GM21528 (cell line): Measurements from ENCODE around the gene KLHL21.

ENCODE experiments used
- ATAC-seq: cut with Tn5 transposase; IDR thresholded peaks from one replicate; pipeline ENCODE4 v1.9.1; 2021; ENCODE audit warnings: mild to moderate bottlenecking, moderate library complexity; ENCODE audit not compliant: unreplicated experiment, low FRiP score

The KLHL21 gene

DNA sequence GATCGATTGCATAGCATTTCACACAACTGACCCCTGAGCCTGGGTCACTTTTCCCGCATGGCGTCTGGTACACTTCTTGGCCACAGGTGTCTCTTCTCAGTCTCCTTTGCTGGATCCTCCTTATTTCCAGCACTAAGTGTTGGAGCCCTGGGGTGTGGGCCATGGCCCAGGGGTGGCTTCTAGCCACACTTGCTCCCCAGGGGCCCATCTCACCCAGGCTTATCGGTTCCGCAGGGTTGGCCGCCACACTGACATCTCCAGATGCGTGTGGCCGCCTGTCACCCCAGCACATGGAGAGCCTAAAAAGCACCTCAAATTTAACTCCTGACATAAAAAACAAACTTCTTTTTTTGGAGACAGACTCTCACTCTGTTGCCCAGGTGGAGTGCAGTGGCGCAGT, 24.4 kb upstream of the KLHL21 start:
- ATAC-seq, result no peak

GRCh38 chr1:6625584-6626149, 23.0 kb upstream of the KLHL21 start:
- ATAC-seq, result no peak

GRCh38 chr1:6624710-6625583, 22.3 kb upstream of the KLHL21 start, which contains the start of gene THAP3:
Gene THAP3, plus strand, starts transcription at chr1:6624868. Its CDS starts 351 bp downstream, at chr1:6625219.
- peak; percentile 85 for ATAC-seq

DNA sequence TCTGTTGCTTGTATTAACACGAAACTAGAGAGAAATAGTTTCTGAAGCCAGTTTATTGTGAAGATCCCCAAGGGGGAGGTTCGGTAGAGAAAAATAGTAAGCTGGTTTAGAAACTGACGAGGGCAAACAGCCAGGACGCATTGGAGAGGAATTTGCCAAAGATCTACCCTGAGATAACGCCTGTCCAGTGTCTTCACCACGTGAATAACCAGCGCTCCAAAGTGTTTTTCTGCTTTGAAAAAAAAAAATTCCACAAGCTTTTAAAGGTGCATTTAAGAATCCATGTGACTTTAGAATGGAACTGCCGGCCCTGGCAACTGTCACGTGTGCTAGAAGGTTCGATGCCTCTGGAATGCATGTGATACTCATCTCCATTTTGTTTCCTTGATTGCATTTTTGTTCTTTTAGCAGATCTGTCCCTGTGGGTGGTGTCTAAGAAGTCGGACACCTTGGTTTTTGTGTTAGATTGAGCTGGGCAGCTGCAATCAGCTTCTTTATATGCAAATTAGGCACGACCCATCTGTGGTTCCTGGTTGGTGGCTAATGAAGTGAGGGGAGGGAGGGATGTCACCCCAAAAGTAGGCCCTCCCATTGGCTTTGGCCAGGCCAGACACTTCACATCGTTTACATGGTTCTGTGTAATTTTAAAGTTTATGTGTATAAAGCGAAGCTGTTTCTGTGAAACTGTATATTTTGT, 20.7 kb upstream of the KLHL21 start:
- no peak for ATAC-seq

GRCh38 chr1:6622396-6623152, 19.9 kb upstream of the KLHL21 start:
- no peak for ATAC-seq

GRCh38 chr1:6621429-6622391, 19.0 kb upstream of the KLHL21 start:
- ATAC-seq, result no peak

- ATAC-seq, result no peak
Observed at GRCh38 chr1:6619045-6619444, 16.4 kb upstream of the KLHL21 start.

DNA sequence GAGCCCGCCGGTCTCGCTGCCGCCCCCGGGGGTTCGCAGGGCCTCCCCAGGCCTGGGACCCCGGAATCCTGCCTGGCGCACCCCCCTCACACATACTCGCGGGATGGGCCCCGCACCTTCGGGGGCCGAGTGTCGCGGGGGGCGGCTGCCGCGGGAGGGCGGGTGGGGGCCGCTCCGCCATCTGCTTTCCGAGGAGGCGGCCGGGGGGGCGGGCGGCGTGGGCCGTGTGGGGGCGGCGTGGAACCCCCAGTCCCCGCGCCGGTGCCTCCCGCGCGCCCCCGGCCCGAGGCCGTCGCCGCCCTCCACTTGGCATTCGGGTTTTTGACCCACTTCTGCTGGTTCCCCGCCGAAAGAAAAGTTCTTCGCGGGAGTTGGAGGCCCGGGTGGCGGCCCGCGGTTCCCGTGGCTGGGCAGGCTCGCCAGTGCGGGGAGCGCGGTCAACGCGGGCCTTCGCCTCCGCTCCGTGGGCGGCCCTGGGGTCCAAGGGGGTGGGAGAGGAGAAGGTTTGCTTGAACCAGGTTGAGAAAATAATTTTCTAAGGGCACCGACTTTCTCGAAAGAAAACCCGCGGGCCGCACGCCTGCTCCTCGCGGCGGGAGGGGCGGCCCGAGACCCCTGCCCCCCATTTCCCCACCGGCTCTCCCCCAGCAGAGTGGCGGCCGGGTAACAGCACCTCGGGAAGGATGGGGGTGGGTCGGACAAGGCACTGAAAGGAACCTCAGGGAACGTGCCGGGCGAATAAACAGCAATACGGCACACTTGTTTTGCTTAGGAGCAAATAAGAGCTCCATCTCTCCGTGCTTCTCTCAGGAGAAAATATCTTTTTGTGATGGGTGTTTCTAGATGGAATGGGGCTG, 12.5 kb upstream of the KLHL21 start:
- ATAC-seq, result no peak

GRCh38 chr1:6614019-6614928, 11.6 kb upstream of the KLHL21 start:
- no peak for ATAC-seq

- peak; percentile 89 for ATAC-seq
Observed at GRCh38 chr1:6613361-6614018, 10.8 kb upstream of the KLHL21 start, which contains the start of gene PHF13. Gene PHF13, plus strand, starts transcription at chr1:6613731. Its CDS starts 336 bp downstream, at chr1:6614067.

- ATAC-seq, result peak; percentile 36
Observed at GRCh38 chr1:6612641-6613360, 10.1 kb upstream of the KLHL21 start.

DNA sequence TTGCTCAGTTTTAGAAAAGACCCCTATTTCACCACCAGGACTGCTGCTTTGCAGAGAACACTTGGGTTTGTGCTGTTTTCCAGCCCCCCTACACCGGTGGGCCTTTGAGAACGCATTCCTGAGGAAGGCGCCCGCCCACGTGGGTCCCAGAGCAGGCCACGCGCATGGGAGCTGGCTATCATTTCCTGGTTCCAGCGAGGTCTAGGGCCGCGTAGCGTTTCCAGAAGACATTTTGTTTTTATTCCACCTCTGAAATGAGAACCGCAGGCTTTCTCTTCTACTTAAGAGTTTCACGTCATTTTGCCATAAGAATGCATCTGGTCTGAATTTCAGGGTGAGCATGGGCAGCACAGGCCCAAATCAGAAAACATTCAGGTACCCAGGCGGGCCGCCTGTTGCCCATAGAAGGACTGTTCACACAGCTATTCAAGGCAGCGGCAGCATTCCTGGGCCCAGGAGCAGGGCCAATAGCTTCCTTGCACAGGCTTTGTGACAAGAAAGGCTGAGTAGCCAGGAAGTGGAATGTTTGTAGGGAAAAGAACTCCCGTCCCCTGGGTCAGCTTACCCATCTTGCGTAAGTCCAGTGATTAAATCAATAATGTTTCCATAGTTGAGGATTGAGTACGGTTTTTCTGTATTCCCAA, 1.4 kb upstream of the KLHL21 start:
- ATAC-seq, result no peak

DNA sequence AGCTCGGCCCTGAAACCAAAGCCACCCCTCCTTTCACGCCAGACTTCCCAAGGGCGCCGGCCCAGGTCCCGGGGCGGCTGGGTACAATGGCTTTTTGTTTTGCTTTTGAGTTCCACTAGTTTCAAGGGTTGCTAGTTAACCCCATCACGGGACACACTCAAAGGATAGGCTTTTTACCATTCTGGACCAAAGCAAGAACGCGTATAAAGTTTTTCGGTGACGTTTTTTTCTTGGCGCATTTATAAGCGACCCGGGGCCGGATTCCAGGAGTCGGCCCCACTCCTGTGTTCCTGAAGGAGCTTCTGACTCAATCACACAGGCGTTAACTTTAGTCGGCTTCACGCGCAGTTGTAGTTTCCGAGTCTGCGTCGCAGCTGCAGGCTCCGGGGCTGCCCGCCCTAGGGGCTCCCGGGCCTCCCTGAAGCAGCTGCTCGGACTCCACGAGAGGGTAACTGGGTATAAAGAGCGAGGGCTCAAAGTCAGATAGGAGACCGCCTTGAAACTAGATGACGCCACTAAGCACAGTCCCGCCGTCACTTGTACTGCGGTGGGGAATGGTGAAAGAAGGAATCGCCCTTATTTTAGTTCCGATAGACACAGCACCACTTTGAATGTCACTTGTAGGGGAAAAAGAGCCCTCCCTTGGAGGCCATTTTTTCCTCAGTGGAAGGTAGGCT, 707 bp upstream of the KLHL21 start:
- peak; percentile 33 for ATAC-seq

GRCh38 chr1:6601923-6602668, 573 bp downstream of the KLHL21 start:
- peak; percentile 33 for ATAC-seq
